Measurements from ENCODE around the gene PARD3B.

Gene PARD3B

GRCh38 chr2:205565142-205565522 lies 1019.9 kb downstream of the PARD3B start:
- DNase-seq (ENCODE audit: low read depth): no peak

- no peak for DNase-seq (ENCODE audit: low read depth)
Observed at GRCh38 chr2:205566606-205567168, 1021.4 kb downstream of the PARD3B start.

- no peak for DNase-seq (ENCODE audit: low read depth)
Observed at GRCh38 chr2:205568620-205569019, 1023.3 kb downstream of the PARD3B start.

GRCh38 chr2:205570648-205571047 lies 1025.4 kb downstream of the PARD3B start:
- no peak for DNase-seq (ENCODE audit: low read depth)

- DNase-seq (ENCODE audit: low read depth): no peak
Observed at GRCh38 chr2:205571360-205571959, 1026.2 kb downstream of the PARD3B start.

GRCh38 chr2:205574001-205574400 lies 1028.7 kb downstream of the PARD3B start:
- no peak for DNase-seq (ENCODE audit: low read depth)

- no peak for DNase-seq (ENCODE audit: low read depth)
Observed at GRCh38 chr2:205579335-205579734, 1034.1 kb downstream of the PARD3B start.

- DNase-seq (ENCODE audit: low read depth): no peak
Observed at GRCh38 chr2:205580212-205580987, 1035.1 kb downstream of the PARD3B start.

GRCh38 chr2:205582366-205582765 lies 1037.1 kb downstream of the PARD3B start:
- DNase-seq (ENCODE audit: low read depth): no peak

- DNase-seq (ENCODE audit: low read depth): no peak
Observed at GRCh38 chr2:205585449-205586383, 1040.4 kb downstream of the PARD3B start.

- no peak for DNase-seq (ENCODE audit: low read depth)
Observed at GRCh38 chr2:205586626-205587025, 1041.4 kb downstream of the PARD3B start.

GRCh38 chr2:205589479-205589878 lies 1044.2 kb downstream of the PARD3B start:
- no peak for DNase-seq (ENCODE audit: low read depth)

GRCh38 chr2:205590759-205591158 lies 1045.5 kb downstream of the PARD3B start:
- no peak for DNase-seq (ENCODE audit: low read depth)

GRCh38 chr2:205593891-205594290 lies 1048.6 kb downstream of the PARD3B start:
- no peak for DNase-seq (ENCODE audit: low read depth)

- DNase-seq (ENCODE audit: low read depth): no peak
Observed at GRCh38 chr2:205596581-205596980, 1051.3 kb downstream of the PARD3B start.

- DNase-seq (ENCODE audit: low read depth): no peak
Observed at GRCh38 chr2:205605638-205606304, 1060.5 kb downstream of the PARD3B start.

- DNase-seq (ENCODE audit: low read depth): no peak
Observed at GRCh38 chr2:205607146-205607545, 1061.9 kb downstream of the PARD3B start.

- DNase-seq (ENCODE audit: low read depth): no peak
Observed at GRCh38 chr2:205609113-205609512, 1063.8 kb downstream of the PARD3B start.

GRCh38 chr2:205610437-205610836 lies 1065.2 kb downstream of the PARD3B start:
- no peak for DNase-seq (ENCODE audit: low read depth)

GRCh38 chr2:205612636-205613035 lies 1067.4 kb downstream of the PARD3B start:
- DNase-seq (ENCODE audit: low read depth): no peak

GRCh38 chr2:205613970-205614559 lies 1068.8 kb downstream of the PARD3B start:
- no peak for DNase-seq (ENCODE audit: low read depth)

All from activated T-cell treated with anti-CD3 and anti-CD28 coated beads for 1 hour (primary cell).